Hepatic stellate cell (primary cell): ENCODE measurements around the gene SART1.
"Not testable (repeated sequence)": the region's sequence is repeated elsewhere in the genome, so short reads cannot be mapped to it uniquely, and the experiment has no call there.

Source experiments
- DNase-seq: peaks from one replicate; pipeline ENCODE4 v3.0.0; 2011; ENCODE audit warnings: low spot score

The SART1 gene

GRCh38 chr11:66015936-66016792 lies 54.6 kb downstream of the SART1 start:
- DNase-seq, result no peak

GRCh38 chr11:66016793-66017177 lies 55.3 kb downstream of the SART1 start:
- no peak for DNase-seq

DNA sequence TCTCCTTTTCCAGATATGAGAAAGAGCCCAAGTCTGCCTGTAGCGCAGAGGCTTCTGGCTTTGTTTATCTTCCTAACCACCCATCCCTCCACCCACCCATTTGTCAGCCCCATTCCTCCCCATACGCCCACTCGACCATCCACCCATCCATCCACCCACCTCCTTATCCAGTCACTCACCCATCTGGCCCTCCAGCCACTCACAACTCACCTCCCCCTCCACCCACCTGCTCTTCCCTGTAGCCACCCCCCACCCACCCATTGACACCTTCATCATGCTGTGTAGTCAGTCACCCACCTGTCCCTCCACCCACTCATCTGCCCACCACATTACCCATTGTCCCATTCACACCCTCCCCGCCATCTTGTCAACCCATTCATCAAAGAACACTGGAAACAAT lies 55.8 kb downstream of the SART1 start:
- DNase-seq, result no peak

DNA sequence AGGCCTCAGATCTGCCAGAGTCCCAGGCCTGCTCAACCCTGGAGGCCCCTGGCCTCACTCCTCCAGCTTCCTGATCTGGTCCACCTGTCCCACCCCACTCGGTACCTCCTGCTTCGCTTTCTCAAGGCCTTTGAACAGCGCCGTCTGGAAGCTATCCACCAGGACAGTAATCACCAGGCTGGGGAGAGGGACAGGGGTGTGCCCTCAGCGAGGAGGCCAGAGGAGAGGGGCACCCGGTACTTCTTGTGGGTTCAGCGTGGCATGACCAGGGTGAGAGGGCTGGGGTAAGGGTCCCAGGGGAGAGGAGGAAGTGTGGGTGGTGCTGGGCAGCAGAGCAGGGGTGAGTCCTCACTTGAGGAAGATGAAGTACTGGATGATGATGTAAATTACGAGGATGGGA lies 58.7 kb downstream of the SART1 start:
- no peak for DNase-seq

DNA sequence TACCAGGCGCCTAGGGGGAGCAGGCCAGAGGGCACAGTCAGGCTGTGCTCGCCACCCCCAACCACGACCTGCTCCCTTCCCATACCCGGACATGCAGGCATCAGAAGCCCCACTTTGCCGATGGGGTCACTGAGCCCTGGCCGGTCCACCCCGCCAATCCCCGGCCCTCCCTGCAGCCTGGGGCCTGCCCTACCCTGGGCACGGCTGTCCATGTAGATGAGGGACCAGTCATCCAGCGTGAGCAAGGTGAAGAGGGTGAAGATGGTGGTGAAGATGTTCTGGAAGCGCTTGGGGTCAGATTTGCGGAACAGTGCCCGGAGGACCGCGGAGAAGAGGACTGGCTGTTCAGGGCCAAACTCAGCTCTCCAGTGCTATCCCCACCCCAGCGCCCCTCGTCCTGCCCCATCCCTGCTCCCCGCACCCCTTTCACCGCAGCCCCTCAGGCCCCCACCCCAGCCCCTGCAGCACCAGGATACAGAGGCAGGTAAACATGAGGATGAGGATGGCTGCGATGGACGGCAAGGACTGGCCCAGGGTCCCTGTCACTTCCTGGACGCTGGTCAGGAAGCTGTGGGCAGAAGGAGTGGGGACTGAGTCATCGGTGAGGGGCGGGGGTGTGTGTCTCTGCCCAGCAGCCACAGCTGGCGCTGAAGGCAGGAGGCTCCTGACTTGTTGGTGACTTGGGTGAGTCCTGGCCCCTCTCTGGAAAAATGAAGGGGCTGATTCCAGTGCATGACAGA lies 59.3 kb downstream of the SART1 start:
- peak; percentile 95 for DNase-seq

- peak; percentile 87 for DNase-seq
These were observed 61.1 kb downstream of the SART1 start for GRCh38 chr11:66022401-66023185.

DNA sequence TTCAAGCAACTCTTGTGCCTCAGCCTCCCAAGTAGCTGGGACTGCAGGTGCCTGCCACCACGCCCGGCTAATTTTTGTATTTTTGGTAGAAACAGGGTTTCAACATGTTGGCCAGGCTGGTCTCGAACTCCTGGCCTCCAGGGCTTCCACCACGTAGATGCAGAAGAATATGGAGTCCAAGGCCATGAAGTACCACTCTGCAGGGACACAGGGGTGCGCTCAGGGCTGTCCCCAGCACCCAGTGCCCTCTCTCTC lies 61.6 kb downstream of the SART1 start:
- not testable (repeated sequence) for DNase-seq

DNA sequence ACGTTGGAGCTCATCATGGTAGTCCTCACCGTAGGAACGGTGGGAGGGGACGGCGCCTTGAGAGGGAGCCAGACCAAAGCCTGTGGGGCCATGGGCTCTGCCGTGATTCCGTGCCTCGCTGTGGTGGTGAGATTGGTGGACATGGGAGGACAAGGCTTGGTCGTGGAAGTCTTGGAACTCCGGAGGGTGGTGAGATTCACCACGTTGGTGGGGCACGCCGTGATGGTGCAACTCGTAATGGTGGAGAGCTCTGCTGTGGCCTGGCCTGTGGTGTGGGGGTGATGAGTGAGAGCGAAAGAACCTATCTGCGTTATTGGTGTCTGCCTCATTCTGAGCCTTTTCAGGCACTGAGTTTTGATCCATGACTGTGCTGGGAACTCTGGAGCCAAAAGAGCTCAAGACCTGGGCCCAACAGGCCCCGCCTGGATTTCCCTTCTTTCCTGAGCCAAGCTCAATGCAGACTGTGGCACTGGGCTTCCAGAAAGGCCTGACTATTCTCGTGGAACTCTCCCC lies 64.5 kb downstream of the SART1 start, which contains the start of gene CATSPER1:
Gene CATSPER1 (minus strand): TSS at position 463 of the 513 bp plus-strand sequence. CDS start 100 bp downstream, at position 363.
- no peak for DNase-seq
